Smooth muscle cell (in vitro differentiated cells): ENCODE results near the gene SULT1C3. TPM values are rescaled to one million over a fixed set of nuclear protein-coding genes. Genes with fewer than 3 reads are reported as not detected.

Experiments used
- DNase-seq: peaks from one replicate; lab custom pipeline; 2025; ENCODE audit not compliant: unreplicated experiment; lab: John Stamatoyannopoulos, UW
- H2AFZ ChIP-seq: fragments of 200-600 bp; sonication (generic); 2 replicates; pipeline ENCODE4 v1.6.0; 2016; ENCODE audit warnings: antibody characterized with exemption, low read depth, mild to moderate bottlenecking
- H3F3A ChIP-seq: fragments of 200-600 bp; sonication (generic); 2 replicates; pipeline ENCODE4 v1.6.0; 2017; ENCODE audit warnings: antibody characterized with exemption, low read depth
- H3K27ac ChIP-seq: fragments of 200-600 bp; sonication (generic); 2 replicates; pipeline ENCODE4 v1.5.1; 2016; ENCODE audit warnings: low read depth, mild to moderate bottlenecking
- H3K27me3 ChIP-seq: fragments of 200-600 bp; sonication (generic); 2 replicates; pipeline ENCODE4 v1.6.1; 2016; ENCODE audit warnings: low read depth, mild to moderate bottlenecking
- H3K36me3 ChIP-seq: fragments of 200-600 bp; sonication (generic); 2 replicates; pipeline ENCODE4 v1.5.1; 2016; ENCODE audit warnings: low read depth
- H3K4me1 ChIP-seq: fragments of 200-600 bp; sonication (generic); 2 replicates; pipeline ENCODE4 v1.5.1; 2016; ENCODE audit warnings: low read depth
- H3K4me2 ChIP-seq: fragments of 200-600 bp; sonication (generic); 2 replicates; pipeline ENCODE4 v1.6.0; 2016; ENCODE audit warnings: mild to moderate bottlenecking
- H3K4me3 ChIP-seq: fragments of 200-600 bp; sonication (generic); 2 replicates; pipeline ENCODE4 v1.5.1; 2016; ENCODE audit warnings: mild to moderate bottlenecking
- H3K79me2 ChIP-seq: fragments of 200-600 bp; sonication (generic); 2 replicates; pipeline ENCODE4 v1.6.0; 2016; ENCODE audit warnings: low read depth, mild to moderate bottlenecking
- H3K9ac ChIP-seq: fragments of 200-600 bp; sonication (generic); 2 replicates; pipeline ENCODE4 v1.6.0; 2016; ENCODE audit warnings: low read depth
- H3K9me3 ChIP-seq: fragments of 200-600 bp; sonication (generic); replicated peaks from 2 replicates; pipeline ENCODE4 v1.5.1; 2016; ENCODE audit warnings: low read depth
- H4K20me1 ChIP-seq: fragments of 200-600 bp; sonication (generic); 2 replicates; pipeline ENCODE4 v1.6.0; 2016; ENCODE audit warnings: low read depth
- CTCF ChIP-seq: fragments of 200-600 bp; sonication (generic); IDR thresholded peaks from 2 replicates; pipeline ENCODE4 v1.5.1; 2017; ENCODE audit warnings: borderline replicate concordance, mild to moderate bottlenecking, antibody characterized with exemption; ENCODE audit not compliant: insufficient read depth, poor library complexity, severe bottlenecking
- WGBS: methylation state at CpG from one replicate; pipeline ENCODE4 v1.1.7; 2016; ENCODE audit warnings: low lambda C conversion rate; 5-methylcytosine and 5-hydroxymethylcytosine counted together
- polyA plus RNA-seq: library from polyadenylated mRNA; unstranded; fragments of >200 nt; fragmentation: Nextera tagmentation; extraction: Ambion mirVana; gene quantifications from 2 replicates; pipeline ENCODE4 v1.2.1, GENCODE V29; 2016
- total RNA-seq: library from RNA; depleted of rRNA; stranded (reverse); fragments of >200 nt; gene quantifications from 2 replicates; pipeline ENCODE4 v1.2.3, GENCODE V29; 2014

The SULT1C3 gene
- total and polyA plus RNA-seq, 2 experiments from 2014 or later = not detected

DNA sequence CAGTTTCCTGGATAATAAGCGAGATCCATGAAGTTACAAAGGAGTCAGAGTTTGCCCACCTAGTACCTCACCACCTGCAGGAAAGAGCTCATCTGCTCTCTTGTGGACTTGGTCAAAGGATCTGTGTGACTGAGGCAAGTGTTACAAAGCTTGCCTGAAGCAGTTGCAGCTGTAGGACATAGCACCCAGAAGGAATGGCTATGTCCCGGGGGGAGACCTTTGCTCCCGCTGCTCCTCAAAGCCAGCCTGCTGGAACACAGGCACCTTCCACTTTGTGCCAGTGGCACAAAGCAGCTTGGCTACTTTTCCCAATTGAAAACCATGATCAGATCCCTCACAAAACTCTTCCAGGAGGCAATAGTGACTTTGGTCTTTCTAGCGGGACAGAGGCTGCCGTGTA, 45.8 kb downstream of the SULT1C3 start:
- Histone ChIP-seq H3F3A (no peaks in the 10 kb centered on the region), H3K4me3 (no peak overlapping the region), H3K27me3 (no peaks in the 10 kb centered on the region), H3K36me3 (no peaks in the 10 kb centered on the region), H3K4me2 (no peak overlapping the region), H4K20me1 (no peaks in the 10 kb centered on the region), H3K9me3 (no peaks in the 10 kb centered on the region), H3K9ac (no peak overlapping the region), H3K27ac (no peak overlapping the region), H3K4me1 (no peaks in the 10 kb centered on the region), H3K79me2 (no peaks in the 10 kb centered on the region), H2AFZ (no peak overlapping the region)
- no peak for DNase-seq
- TF ChIP-seq CTCF = no peak
- whole genome bisulfite sequencing = 90% methylated on average over 5 of the region's 5 CpGs

- 91% methylated on average over 2 of the region's 2 CpGs for WGBS
- no peak overlapping the region for H3K4me2 ChIP-seq
- no peak for TF ChIP-seq CTCF
These were observed 47.4 kb downstream of the SULT1C3 start for GRCh38 chr2:108287169-108287568.

DNA sequence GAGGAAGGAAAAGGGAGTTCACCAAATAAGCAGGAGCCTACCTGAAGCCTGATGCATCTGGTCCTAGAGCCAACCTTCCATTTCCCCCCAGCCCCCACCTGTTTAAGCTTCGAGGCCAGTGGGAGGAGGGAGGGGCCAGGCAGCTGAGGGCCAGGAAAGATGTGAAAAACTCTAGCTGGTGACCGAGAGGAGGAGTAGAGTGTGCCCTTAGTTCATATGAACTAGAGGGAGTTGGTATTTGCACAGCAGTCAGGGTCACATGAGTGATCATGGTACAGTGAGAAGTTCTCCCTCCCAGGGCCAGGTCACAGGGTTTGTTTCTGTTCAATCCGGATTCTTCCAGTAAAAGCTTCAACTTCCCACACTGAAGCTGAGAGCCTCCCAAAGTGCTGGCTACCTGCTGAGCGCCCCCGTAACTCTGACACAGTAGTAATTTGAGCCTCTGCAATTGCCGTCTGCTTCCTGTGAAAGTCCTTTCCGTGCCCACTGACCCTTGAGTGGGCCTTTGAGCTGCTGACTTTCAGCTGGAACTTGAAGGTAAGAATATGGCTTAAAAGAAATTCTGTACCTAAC, 48.9 kb downstream of the SULT1C3 start, which contains the start of gene SULT1C2:
TSS of gene SULT1C2 (plus strand) at position 362 of the 573 bp plus-strand sequence. CDS start 4,773 bp downstream, outside the sequence.
- H3F3A ChIP-seq = no peaks in the 10 kb centered on the region
- H3K9me3 ChIP-seq = no peaks in the 10 kb centered on the region
- DNase-seq = no peak
- H3K36me3 ChIP-seq = no peaks in the 10 kb centered on the region
- H3K4me2 ChIP-seq = no peak within 1 kb of the TSS
- no peaks in the 10 kb centered on the region for H4K20me1 ChIP-seq
- H3K4me1 ChIP-seq = no peaks in the 10 kb centered on the region
- no peaks in the 10 kb centered on the region for H3K79me2 ChIP-seq
- no peak within 1 kb of the TSS for H3K27ac ChIP-seq
- peak within 1 kb of the TSS; percentile 7 for H3K4me3 ChIP-seq
- no peak for TF ChIP-seq CTCF
- no peak within 1 kb of the TSS for H3K9ac ChIP-seq
- no peak within 1 kb of the TSS for H2AFZ ChIP-seq
- 27% methylated on average over 7 of the region's 7 CpGs for WGBS
- no peaks in the 10 kb centered on the region for H3K27me3 ChIP-seq

More at GRCh38 chr2:108287169-108287568, 47.4 kb downstream of the SULT1C3 start:
- Histone ChIP-seq H3K27ac (no peak overlapping the region), H3F3A (no peaks in the 10 kb centered on the region), H3K9ac (no peak overlapping the region), H4K20me1 (no peaks in the 10 kb centered on the region), H3K36me3 (no peaks in the 10 kb centered on the region), H3K4me3 (no peak overlapping the region), H2AFZ (no peak overlapping the region), H3K4me1 (no peaks in the 10 kb centered on the region), H3K79me2 (no peaks in the 10 kb centered on the region), H3K27me3 (no peaks in the 10 kb centered on the region), H3K9me3 (no peaks in the 10 kb centered on the region)
- no peak for DNase-seq

DNA sequence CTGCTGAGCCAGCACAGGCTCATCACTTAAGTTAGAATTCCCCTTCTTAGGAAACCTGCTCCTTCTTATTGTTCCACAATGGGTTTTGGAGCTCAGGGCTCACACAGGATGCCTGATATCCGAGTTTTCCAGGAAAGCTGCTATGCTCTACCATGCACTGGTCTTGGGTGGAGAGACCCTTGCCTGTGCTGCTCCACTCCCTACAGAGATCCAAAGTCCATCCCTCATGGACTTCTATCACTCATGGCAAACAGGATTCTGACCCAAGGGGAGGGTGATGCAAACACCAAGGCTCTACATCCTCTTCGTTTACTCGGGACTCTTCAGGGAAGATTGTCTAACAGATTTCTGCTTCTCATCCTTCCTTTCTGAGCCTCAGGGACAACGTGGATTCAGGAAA, 54.1 kb downstream of the SULT1C3 start:
- no peaks in the 10 kb centered on the region for H3K27me3 ChIP-seq
- no peak overlapping the region for H3K27ac ChIP-seq
- DNase-seq = no peak
- H3K9me3 ChIP-seq = no peaks in the 10 kb centered on the region
- no peaks in the 10 kb centered on the region for H3F3A ChIP-seq
- H3K4me1 ChIP-seq = no peaks in the 10 kb centered on the region
- H3K4me3 ChIP-seq = no peak overlapping the region
- no peak overlapping the region for H2AFZ ChIP-seq
- no peak for TF ChIP-seq CTCF
- no peak overlapping the region for H3K9ac ChIP-seq
- H4K20me1 ChIP-seq = no peaks in the 10 kb centered on the region
- WGBS = 85% methylated on average over 4 of the region's 4 CpGs
- no peaks in the 10 kb centered on the region for H3K79me2 ChIP-seq
- no peak overlapping the region for H3K4me2 ChIP-seq
- no peaks in the 10 kb centered on the region for H3K36me3 ChIP-seq
